NCI-H774 (cell line): ENCODE results near the gene RASAL3.
"Not testable (repeated sequence)": the region's sequence is repeated elsewhere in the genome, so short reads cannot be mapped to it uniquely, and the experiment has no call there.

Experiments
- DNase-seq: peaks from one replicate; lab custom pipeline; 2025; lab: John Stamatoyannopoulos, UW

The RASAL3 gene

DNA sequence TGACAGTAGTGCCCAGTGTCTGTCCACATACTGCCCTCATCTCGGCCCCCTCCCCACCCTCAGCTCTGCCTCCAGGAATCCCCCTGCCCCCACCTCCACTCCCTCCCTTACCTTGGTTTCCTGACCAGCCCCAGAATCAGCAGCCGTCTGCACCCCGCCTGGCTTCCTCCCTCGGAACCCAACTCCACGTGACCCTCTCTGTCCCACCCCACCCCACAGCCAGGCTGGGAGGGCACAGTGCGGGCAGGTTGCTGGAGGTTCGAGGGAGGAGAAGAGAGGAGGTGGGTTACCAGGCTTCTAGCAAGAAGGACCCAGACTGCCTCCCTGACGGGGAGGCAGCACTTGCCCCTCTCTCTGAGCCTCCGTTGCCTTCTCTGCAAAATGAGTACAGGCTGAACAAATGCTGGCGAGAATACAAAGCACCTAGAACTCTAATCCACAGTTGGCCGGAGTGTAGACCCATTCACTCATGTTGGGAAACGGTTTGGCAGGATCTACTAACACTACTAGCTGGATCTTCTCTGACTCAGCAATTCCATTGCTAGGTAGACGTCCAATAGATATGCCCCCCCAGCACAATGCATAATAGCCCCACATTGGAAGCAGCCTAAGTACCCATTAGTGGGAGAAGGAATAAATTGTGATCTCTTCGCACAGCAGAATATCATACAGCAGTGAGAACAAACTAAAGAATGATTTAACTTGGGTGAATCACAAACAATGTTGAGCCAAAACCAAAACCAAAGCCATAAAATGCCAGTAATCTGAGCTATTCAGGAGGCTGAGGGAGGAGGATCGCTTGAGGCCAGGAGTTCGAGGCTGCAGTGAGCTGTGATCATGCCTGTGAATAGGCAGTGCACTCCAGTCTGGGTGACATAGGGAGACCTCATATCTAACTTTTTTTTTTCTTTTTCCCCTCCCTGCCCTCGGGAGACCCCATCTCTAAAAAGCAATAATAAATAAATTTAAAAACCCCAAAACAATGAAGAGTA, at the start of gene RASAL3:
RASAL3 (minus strand) TSS at position 151 of the 992 bp plus-strand sequence. CDS start 186 bp downstream, outside the sequence.
- DNase-seq = no peak

DNA sequence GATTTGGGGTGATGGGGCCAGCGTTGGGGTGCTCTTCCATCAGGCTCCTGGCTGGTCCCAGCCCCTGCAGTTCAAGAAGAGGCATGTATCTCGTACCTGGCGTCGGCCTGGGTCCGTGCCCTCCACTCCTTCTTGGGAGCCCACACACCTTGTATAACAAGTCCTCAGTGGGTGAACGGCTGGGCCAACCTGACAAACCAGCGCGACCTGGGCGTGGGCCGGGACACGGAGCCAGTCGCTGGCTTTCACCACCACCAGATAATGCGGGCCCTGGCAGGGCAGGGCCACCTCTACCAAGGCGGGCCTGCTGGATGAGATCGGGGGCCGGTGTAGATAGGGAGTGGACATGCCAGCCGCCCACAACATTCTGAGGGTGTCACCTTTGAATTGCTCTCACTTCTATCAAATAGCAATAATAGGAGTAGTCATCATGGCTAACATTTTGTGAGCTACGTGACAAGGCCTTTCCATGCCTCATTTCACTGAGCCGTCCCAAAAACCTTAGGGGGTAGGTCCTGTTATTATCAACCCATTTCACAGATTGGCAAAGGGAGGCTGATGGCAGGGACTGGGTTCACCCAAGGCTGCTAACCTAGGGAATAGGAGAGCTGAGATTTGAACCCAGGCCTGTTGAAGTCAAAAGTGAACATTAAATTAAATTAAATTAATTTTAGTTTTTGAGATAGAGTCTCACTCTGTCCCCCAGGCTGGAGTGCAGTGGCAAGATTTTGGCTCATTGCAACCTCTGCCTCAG, 47.5 kb upstream of the RASAL3 start:
- no peak for DNase-seq

DNA sequence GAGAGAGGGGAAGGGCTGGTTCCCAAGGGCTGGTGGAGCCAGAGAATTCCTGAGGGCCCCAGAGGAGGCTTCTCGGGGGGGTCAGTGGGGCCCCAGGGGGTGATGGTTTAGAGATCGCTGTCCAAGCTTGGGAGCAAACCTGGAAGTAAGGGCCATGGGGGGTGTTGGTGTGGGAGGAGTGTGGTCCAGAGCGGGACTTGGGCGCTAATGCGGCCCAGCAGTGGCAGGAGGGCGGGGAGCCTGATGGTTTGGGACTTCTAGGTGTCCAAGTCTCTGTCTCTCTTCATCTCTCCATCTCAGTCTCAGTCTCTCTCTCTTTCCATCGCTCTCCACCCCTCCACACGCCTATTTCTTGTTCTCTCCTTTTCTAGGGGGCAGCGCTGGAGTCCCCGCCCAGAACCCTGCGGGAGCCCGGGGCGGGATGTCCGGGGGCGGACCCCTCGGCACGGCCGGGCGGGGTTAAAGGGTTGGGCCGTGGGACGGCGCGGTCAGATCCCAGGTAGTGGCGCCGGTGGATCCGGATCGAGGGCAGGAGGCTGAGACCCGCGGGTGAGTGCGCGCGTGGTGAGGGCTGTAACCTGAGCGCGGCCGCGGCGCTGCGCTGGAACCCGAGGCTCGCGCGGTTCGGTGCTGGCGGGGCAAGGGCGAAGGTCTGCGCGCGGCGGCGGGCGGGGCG, 43.8 kb upstream of the RASAL3 start, which contains the start of gene CYP4F22:
CYP4F22 (plus strand) TSS at position 491 of the 676 bp plus-strand sequence. CDS start 16,812 bp downstream, outside the sequence.
- DNase-seq = no peak

DNA sequence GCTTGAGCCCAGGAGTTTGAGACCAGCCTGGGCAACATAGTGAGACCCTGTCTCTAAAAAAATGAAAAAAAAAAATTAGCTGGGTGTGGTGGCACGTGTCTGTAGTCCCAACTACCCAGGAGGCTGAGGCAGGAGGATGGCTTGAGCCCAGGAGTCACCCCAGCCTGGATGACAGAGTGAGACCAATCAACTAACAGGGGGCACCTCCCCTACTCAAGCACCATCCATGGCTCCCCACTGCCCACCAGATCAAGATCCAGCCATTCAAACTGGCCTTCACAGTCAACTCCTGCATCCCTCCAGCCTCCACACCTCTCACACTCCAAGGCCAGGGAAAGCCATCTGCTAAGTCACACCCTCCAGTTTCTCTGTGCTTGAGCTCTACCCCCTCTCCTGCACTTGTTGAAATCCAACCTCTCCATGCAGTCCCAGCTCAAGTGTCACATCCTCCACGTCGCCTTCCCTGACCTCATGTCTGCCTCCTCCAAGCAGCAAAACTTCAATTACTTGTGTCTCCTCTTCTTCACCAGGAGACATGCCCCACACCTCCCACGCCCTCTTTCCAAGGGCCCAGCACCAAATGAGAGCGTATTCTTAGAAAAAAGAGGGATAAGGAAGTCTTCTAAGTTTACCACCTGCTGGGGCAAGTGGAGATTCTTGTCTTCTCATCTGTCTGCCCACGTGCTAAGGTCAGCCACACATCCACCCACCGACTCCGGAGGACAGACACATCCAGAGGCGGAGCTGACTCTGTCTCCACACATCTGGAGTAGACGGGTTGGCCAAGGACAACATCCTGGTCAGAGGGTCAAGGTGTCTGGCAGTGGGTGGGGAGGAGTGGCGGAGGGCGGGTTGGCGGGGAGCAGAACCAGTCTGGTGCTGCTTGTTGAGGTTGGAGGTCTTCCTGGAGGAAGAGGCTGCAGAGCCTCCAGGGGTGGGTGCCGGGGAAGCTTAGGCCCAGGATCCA, 43.0 kb upstream of the RASAL3 start:
- no peak for DNase-seq

DNA sequence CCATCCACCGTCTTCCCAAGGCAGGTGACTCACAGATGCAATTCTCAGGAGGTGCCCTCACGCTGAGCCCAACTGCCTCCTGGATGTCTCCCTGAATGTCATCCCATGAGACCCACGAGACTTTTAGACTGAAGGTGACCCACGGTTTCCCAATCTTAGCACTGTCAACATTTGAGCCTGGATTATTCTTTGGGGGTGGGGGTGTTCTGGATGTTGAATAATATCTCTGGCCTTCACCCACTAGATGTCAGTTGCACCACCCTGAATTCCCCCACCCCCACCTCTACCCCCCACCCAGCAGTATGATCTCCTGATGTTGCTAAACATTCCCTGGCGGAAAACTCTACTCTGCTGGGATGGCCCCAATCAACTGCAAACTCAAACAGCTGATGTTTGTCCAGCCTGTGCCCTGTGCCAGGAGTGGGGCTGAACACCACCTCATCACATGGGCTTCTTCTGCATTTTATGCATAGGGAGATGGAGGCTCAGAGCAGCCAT, 41.8 kb upstream of the RASAL3 start:
- DNase-seq = no peak

DNA sequence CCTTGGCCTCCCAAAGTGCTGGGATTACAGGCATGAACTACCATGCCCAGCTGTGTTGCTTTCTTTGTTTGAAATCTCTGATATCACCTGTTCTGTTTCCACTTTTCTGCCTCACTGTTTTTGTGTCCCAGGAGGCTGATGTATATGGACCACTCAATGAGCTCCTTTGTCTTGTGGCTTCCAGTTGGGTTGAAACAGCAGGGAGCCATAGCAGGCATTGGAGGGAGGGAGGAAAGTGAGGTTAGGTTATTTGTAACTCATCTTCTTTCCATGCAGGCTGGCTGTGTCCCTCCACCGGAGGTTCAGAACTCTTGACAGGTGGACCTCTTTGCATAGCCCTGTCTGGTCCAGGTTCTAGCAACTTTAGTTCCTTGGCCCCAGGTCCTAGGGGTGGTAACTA, 37.9 kb upstream of the RASAL3 start:
- DNase-seq = no peak

DNA sequence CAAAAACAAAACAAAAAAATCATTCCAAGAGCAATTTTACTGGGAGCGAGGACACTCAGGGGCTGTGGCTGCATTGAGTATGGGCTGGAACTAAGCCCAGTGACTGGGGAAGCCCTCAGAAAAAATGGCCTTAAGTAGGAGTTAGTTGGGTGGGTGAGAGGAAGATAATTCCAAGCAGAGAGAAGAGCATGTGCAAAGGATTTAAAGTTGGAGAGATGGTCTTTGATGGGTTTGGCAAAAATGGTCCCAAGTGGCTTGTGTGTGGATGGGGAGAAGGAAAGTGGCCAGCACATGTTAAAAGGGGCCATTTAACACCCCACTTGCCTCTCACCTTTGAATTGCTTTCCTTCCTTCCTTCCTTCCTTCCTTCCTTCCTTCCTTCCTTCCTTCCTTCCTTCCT, 37.3 kb upstream of the RASAL3 start:
- no peak for DNase-seq

DNA sequence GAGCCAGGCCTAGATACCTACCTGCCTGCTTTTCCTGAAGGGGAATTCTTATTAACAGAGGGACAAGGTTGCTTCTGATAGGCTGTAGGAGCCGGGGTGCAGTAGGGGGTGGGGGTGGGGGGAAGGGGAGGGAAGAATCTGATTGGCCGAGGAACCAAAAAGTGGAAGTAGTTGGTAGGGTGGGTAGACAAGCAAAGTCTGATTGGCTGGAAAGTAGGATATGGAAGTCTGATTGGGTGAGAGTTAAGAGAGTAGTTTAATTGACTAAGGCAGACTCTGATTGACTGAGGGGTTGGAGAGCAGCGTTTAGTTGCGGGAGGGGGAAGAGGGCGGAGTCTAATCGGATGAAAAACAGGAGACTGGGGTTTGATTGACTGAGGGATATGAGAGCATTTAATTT, 34.6 kb upstream of the RASAL3 start:
- DNase-seq = no peak

DNA sequence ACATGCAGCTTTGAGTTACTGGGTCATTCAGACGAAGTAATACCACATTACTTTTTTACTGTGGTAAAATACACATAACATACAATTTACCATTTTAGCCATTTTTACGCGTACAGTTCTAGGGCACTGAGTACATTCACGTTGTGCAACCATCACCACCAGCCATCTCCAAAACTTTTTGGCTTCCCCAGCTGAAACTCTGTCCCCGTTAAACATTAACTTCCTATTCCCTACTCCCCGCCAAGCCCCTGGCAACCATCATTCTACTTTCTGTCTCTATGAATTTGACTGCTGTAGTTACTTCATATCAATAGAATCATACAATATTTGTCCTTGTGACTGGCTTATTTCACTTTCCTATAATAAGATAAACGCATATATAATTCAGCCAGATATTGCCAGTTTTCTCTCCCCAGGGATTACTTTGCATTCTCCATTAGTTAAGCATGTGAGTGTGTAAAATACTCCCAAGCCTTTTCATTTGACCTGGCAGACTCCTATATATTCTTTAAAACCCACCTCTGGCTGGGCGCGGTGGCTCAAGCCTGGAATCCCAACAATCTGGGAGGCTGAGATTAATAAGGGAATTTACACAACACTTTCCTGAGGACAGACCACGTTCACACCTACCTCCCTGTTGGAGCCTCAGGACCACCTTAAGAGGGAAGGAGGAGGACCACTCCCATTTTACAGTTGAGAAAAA, 34.0 kb upstream of the RASAL3 start:
- no peak for DNase-seq

DNA sequence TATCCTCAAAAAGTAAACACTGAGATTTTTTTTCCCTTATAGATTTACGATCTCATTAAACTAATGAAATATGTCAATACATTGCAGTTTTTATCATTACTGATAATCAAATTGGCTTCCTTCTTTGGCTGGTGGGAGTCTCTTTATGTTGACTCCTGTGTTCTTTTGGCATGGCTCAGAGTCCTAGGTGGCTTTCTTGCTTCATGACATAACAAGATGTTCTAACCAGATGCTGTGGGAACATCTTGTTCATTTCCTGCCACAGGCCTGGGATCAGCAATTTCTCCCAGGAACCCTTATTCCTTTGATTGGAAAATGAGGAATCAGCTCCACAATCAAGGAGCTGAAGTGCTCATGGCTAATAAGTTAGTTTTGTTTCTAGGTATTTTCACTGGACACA, 30.8 kb upstream of the RASAL3 start:
- no peak for DNase-seq

DNA sequence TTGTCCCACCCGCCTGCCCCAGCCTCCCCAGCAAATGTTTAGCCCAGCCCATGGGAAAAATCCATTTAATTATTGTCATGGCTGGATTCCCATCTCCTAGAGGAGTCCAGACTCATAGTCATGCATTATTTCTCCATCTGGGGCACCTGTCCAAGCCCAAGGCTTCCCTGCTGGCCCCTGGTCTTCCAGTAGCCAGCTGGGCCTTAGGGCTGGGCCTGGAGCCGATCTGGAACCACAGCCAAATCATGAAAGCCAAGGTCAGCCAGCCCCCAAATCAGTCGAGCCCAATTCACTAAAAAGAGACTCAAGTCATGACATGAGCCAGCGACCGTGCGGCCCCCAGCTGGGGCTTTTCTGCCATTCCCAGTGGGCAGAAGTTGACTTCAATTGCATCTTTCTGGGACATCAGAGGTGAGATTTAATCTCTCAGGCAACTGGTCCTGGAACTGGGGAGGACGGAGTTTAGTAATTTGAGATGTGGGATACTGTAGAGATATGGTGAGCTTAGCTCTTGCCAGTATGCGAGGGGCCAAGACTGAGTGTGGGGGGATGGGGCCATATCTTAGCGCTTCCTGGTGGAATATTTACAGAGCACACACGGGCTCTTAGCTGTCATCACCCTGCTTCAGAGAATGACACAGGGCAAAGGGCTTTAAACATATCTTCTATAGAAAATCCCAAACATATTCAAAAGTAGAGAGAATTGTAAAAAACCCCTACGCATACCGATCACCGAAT, 24.3 kb upstream of the RASAL3 start:
- DNase-seq = no peak

DNA sequence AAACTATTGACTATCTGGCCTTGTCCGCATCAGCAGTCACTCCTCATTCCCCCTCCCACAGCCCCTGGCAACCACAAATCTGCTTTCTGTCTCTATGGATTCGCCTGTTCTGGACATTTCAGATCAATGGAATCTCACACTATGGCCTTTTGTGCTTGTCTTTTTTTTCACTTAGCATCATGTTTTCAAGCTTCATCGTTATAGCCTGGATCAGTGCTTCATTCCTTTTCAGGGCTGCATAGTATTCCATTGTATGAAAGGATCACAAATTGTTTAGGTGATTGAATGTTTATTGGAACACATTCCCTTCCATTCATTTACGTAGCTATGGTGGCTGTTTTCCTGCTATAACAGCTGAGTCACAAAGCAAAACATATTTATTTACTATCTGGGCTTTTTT, 22.7 kb upstream of the RASAL3 start:
- DNase-seq = no peak

DNA sequence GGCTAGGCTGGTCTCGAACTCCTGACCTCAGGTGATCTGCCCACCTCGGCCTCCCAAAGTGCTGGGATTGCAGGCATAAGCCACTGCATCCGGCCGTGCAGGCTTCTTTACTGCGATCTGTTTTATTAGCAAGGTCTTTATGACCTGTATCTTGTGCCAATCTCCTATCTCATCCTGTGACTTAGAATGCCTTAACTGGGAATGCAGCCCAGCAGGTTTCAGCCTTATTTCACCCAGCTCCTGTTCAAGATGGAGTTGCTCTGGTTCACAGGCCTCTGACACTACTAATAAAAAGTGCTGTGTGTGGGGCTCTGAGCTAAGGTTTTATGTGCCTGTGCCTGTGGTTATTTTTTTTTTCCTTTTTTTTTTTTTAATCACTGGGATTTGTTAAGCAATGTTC, 21.4 kb upstream of the RASAL3 start:
- DNase-seq = not testable (repeated sequence)

DNA sequence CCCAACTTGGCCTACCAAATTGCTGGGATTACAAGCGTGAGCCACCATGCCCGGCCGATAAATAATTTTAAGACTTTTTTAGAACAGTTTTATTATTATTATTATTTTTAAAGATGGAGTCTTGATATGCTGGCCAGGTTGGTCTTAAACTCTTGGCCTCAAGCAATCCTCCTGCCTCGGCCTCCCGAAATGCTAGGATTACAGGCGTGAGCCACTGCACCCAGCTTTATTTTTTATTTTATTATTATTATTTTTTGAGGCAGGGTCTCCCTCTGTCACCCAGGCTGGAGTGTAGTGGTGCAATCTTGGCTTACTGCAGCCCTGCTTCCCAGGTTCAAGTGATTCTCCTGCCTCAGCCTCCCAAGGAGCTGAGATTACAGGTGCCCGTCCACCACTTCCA, 16.7 kb upstream of the RASAL3 start:
- not testable (repeated sequence) for DNase-seq

DNA sequence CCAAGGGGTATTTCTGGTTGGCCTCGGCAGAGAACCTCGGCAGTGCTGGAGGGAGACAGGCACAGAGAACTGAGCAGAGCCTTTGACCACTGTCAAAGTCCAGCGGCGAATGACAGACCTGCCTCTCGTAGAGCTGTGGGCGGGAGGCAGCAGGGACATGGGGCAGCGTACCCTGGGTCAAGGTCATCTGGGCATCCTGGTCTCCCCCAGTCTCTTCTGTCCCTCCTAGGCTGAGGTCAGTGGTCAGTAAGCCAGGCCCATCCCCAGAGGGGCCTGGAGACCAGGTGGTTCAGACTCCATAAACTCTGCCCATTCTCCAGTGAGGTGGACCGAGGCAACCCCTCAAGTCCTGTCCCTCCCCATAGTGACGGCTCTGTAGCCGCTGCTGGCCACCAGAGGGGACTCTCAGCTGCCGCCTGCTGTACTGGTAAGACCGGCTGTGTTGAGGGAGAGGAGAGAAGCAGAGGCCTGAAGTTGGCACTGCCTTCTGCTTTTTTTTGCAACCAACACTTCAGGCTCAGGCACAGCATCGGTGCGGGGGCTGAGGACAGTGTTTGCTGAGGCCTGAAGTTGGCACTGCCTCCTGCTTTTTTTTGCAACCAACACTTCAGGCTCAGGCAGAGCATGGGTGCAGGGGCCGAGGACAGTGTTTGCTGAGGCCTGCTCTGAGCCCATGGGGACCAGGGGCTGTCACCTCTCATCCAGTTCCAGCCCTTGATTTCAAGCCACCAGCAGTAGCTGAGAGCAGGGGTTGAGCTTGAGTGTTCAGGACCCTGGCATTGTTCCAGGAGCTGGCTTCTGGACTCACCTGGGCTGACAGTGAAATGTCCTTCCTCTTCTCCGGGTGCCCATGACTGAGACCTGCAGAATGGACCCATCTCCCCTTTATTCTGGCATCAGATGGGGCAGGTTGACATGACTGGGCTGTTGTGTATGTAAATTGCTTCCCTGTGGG, 15.3 kb upstream of the RASAL3 start, which contains the start of gene PGLYRP2:
PGLYRP2 (minus strand) TSS at position 111 of the 955 bp plus-strand sequence. CDS start 130 bp downstream, outside the sequence.
- DNase-seq = no peak

DNA sequence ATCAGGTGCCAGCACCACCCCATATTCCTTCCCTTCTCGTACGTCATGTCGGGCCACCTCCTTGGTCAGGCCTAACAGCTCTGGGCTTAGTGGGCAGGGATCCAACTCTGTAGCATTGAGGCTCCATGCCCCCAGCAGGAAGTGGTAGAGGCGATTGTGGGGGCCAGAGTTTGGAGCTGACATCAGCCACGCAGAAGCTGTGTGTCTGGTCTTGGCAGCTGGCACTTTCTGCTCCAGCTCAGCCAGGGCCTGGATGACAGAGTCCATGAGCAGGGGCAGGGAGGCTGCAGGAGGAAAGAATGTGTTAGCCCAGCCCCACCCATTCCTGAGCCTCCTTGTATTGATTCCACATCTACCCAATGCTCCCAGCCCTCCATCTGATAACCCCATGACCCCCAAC, 12.0 kb upstream of the RASAL3 start:
- DNase-seq = no peak

DNA sequence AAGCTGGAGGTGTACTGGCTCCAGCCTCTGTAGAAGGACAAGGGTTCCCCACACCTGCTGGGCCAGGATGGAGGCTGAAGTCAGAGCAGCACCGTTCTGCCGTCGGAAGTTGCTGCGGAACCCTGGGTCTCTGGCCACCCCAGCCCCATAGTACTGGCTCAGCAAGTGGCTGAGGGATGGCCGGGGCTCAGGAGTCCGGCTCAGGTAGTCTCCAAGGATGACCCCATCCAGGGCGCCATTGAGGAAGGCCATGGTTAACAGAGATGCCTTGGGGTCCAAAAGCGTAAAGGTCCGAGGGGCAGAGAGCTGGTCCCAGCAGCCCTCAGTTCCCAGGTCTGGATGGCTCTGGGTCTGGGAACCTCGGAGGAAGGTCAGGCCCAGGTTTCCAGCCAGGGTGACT, 11.3 kb upstream of the RASAL3 start:
- DNase-seq = no peak

DNA sequence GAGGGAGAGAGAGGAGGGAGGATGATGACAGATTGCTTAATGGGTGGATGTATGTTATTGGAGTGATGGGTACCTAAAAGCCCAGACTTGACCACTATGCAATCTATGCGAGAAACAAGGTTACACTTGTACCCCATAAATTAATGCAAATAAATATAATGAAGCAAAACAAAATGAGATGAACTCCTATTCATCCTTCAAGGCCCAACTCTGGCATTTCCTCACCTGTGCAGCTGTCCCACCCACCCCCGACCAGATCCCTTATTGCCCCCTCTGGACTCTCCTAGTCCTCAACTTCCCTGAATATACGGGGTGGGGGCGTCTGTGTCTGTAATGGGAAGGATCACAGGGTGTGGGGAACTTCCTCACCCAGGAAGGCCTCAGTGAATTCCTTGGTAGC, 10.8 kb upstream of the RASAL3 start:
- DNase-seq = no peak
